ENCODE measurements around the gene ADGRG3. TPM values are rescaled to one million over a fixed set of nuclear protein-coding genes. Genes with fewer than 3 reads are reported as not detected.

ADGRG3 gene
- total and polyA plus RNA-seq, 2 donors from 2014 or later, result 0.17 to 1.8 TPM

DNA sequence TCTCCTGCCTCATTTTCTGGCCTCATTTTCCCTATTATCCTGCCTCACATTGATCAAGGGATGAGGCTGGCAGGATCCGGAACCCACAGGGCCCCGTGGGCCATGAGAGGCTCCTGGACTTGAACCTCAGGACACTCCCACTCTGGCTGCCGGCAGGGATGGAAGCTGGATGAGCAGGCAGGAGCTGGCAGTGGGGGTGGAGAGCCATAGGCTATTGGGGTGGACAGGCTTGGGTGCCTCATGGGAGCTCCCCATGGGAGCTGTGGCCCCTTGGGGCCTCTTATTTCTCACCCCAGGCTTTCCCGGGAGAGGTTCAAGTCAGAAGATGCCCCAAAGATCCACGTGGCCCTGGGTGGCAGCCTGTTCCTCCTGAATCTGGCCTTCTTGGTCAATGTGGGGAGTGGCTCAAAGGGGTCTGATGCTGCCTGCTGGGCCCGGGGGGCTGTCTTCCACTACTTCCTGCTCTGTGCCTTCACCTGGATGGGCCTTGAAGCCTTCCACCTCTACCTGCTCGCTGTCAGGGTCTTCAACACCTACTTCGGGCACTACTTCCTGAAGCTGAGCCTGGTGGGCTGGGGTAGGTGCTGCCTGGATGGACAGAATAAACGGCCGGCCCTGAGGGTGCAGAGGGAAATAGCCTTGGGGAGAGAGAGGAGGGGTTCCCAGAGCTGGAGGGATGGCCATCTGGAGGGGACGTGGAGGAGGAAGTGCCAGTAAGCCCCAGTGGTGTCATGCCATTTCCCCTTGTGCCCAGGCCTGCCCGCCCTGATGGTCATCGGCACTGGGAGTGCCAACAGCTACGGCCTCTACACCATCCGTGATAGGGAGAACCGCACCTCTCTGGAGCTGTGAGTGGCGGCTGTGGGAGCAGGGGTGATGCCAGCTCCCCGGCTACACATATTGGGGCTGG lies 15.8 kb downstream of the ADGRG3 start:
- no peak overlapping the region for H3K9ac ChIP-seq (ENCODE audit: low read length in 3 of 3)
- intact Hi-C loops (cut with DNase I), result no loop called here
- TF ChIP-seq, protein P1, sequence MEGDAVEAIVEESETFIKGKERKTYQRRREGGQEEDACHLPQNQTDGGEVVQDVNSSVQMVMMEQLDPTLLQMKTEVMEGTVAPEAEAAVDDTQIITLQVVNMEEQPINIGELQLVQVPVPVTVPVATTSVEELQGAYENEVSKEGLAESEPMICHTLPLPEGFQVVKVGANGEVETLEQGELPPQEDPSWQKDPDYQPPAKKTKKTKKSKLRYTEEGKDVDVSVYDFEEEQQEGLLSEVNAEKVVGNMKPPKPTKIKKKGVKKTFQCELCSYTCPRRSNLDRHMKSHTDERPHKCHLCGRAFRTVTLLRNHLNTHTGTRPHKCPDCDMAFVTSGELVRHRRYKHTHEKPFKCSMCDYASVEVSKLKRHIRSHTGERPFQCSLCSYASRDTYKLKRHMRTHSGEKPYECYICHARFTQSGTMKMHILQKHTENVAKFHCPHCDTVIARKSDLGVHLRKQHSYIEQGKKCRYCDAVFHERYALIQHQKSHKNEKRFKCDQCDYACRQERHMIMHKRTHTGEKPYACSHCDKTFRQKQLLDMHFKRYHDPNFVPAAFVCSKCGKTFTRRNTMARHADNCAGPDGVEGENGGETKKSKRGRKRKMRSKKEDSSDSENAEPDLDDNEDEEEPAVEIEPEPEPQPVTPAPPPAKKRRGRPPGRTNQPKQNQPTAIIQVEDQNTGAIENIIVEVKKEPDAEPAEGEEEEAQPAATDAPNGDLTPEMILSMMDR (IDR thresholded peaks at IDR 0.05; ENCODE audit: borderline replicate concordance, extremely low read depth, insufficient read depth), result no peak
- no peaks in the 10 kb centered on the region for H3K4me1 ChIP-seq (ENCODE audit: control insufficient read depth in 2 of 3, insufficient read depth in 2 of 3, low read depth in 1 of 3, low read length in 3 of 3)
- no peaks in the 10 kb centered on the region for H3K27me3 ChIP-seq (ENCODE audit: control insufficient read depth, insufficient read depth, low read length)
- H3K9me3 ChIP-seq (ENCODE audit: control insufficient read depth in 2 of 3, insufficient read depth in 1 of 3, low read length in 3 of 3), result no peaks in the 10 kb centered on the region
- no peak overlapping the region for H3K27ac ChIP-seq (ENCODE audit: low read depth in 2 of 2, low read length in 2 of 2)
- H3K4me3 ChIP-seq (ENCODE audit: low read length in 3 of 3), result no peak overlapping the region
- no peaks in the 10 kb centered on the region for H3K36me3 ChIP-seq (ENCODE audit: control insufficient read depth in 2 of 3, insufficient read depth in 3 of 3, low read length in 3 of 3)
- no peak for FAIRE-seq
- peak in 1 of 5 donors; percentile 68 for DNase-seq

GRCh38 chr16:57684626-57685358 lies 16.7 kb downstream of the ADGRG3 start:
- no peak for FAIRE-seq
- TF ChIP-seq, protein P1 (IDR thresholded peaks at IDR 0.05; ENCODE audit: borderline replicate concordance, extremely low read depth, insufficient read depth), result no peak

DNA sequence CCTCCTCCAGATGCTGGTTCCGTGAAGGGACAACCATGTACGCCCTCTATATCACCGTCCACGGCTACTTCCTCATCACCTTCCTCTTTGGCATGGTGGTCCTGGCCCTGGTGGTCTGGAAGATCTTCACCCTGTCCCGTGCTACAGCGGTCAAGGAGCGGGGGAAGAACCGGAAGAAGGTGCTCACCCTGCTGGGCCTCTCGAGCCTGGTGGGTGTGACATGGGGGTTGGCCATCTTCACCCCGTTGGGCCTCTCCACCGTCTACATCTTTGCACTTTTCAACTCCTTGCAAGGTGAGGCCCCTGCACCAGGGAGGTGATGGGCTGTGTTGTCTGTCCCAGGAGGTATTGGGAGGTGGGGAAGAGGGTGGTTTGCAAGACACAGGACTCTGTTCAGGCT lies 17.5 kb downstream of the ADGRG3 start:
- H3K27ac ChIP-seq (ENCODE audit: low read depth in 2 of 2, low read length in 2 of 2), result no peak overlapping the region
- no peaks in the 10 kb centered on the region for H3K27me3 ChIP-seq (ENCODE audit: control insufficient read depth, insufficient read depth, low read length)
- H3K9me3 ChIP-seq (ENCODE audit: control insufficient read depth in 2 of 3, insufficient read depth in 1 of 3, low read length in 3 of 3), result no peaks in the 10 kb centered on the region
- H3K4me3 ChIP-seq (ENCODE audit: low read length in 3 of 3), result no peak overlapping the region
- TF ChIP-seq, protein P1 (IDR thresholded peaks at IDR 0.05; ENCODE audit: borderline replicate concordance, extremely low read depth, insufficient read depth), result no peak
- H3K4me1 ChIP-seq (ENCODE audit: control insufficient read depth in 2 of 3, insufficient read depth in 2 of 3, low read depth in 1 of 3, low read length in 3 of 3), result no peaks in the 10 kb centered on the region
- no peak overlapping the region for H3K9ac ChIP-seq (ENCODE audit: low read length in 3 of 3)
- intact Hi-C loops (cut with DNase I), result no loop called here
- no peak for FAIRE-seq
- no peak for DNase-seq
- H3K36me3 ChIP-seq (ENCODE audit: control insufficient read depth in 2 of 3, insufficient read depth in 3 of 3, low read length in 3 of 3), result no peaks in the 10 kb centered on the region

More at GRCh38 chr16:57684626-57685358, 16.7 kb downstream of the ADGRG3 start:
- H3K4me3 ChIP-seq (ENCODE audit: low read length in 3 of 3), result no peak overlapping the region
- intact Hi-C loops (cut with DNase I), result no loop called here
- no peaks in the 10 kb centered on the region for H3K27me3 ChIP-seq (ENCODE audit: control insufficient read depth, insufficient read depth, low read length)
- no peaks in the 10 kb centered on the region for H3K36me3 ChIP-seq (ENCODE audit: control insufficient read depth in 2 of 3, insufficient read depth in 3 of 3, low read length in 3 of 3)
- DNase-seq, result no peak
- H3K9me3 ChIP-seq (ENCODE audit: control insufficient read depth in 2 of 3, insufficient read depth in 1 of 3, low read length in 3 of 3), result no peaks in the 10 kb centered on the region
- no peaks in the 10 kb centered on the region for H3K4me1 ChIP-seq (ENCODE audit: control insufficient read depth in 2 of 3, insufficient read depth in 2 of 3, low read depth in 1 of 3, low read length in 3 of 3)
- no peak overlapping the region for H3K9ac ChIP-seq (ENCODE audit: low read length in 3 of 3)
- no peak overlapping the region for H3K27ac ChIP-seq (ENCODE audit: low read depth in 2 of 2, low read length in 2 of 2)

All from kidney (tissue), 14 donors.